Activated T-cell treated with anti-CD3 and anti-CD28 coated beads for 48 hours (primary cell): ENCODE results near the gene MFAP1.
"Not testable (repeated sequence)": the region's sequence is repeated elsewhere in the genome, so short reads cannot be mapped to it uniquely, and the experiment has no call there.

Source experiments
- DNase-seq: peaks from one replicate; pipeline ENCODE4 v3.0.0-alpha.2; 2020; ENCODE audit warnings: low read depth

MFAP1 gene

DNA sequence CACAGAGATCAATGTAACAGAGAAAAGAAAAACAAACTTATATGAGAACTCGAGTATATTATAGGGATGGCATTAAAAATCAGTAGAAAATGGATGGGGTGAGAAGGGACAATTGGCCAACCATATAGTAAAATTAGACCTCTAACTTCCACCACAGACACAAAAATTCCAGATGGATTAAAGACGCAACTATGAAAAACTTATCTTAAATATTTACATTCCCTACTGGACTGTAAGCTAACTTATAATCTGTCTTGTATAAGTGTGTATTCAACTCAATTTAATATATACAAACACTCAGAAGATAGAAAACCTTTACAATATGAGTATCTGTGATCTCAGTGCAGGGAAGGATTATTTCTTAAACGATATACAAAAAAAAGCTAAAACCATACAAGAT lies 3.0 kb downstream of the MFAP1 start:
- no peak for DNase-seq

DNA sequence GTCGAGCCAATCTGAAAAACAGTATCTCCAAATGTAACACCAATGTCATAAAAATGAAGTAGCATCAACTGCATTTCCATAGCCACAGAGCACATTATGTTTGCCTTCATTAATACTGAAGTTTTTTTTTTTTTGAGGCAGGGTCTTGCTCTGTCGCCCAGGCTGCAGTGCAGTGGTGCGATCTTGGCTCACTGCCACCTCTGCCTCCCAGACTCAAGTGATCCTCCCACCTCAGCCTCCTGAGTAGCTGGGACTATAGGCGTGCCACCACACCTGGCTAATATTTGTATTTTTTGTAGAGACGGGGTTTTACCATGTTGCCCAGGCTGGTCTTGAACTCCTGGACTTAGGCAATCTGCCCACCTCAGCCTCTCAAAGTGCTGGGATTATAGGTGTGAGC lies 9.4 kb downstream of the MFAP1 start:
- not testable (repeated sequence) for DNase-seq

DNA sequence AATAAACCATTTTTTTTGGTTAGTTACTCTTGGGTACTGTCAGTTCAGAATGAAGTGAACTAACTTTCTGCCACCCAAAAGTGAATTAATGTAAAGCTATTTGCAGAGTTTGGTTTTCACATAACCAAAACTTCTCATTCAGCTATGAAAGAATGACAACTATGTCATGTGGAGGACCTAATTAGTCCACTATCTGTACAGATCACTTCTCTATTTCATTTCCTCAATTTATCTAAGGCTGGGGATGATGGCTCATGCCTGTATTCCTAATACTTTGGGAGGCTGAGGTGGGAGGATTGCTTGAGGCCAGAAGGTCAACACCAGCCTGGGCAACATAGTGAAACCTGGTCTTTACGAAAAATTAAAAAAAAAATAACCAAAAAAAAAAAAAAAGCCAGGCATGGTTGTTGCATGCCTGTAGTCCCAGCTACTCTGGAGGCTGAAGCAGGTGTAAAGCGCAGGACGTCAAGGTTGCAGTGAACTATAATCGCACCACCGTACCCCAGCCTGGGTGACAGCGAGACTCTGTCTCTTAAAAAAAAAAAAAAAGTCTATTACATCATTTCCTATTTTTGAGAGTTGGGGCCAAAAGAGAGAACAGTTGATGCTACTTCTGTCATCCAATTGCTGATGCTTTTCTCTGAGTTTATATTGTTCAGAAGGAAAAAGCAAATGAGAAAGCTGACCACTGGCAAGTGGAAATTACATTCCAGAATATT lies 15.4 kb downstream of the MFAP1 start:
- DNase-seq: no peak

DNA sequence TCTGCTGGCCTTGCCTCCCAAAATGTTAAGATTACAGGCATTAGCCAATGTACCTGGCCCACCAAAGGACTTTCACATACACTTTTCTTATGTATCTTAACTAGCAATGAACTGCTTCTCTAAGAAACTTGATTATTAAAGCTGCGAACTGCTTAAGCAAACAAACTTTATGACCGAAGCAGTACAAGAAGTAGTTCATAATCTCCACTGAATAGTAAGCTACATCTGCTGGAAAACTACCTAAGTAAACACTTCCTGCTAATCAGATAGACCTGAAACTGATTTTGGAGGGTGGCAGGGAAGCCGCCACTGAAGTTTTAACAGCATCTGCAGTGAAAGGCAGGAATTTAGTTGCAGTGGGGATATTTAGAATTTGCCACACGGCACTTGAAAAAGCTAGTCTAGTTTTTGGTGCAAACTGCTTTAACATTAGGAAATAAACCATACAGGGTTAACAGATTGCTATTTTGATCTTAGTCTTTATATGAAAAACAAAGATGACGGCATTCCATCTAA lies 16.0 kb downstream of the MFAP1 start:
- DNase-seq: no peak

DNA sequence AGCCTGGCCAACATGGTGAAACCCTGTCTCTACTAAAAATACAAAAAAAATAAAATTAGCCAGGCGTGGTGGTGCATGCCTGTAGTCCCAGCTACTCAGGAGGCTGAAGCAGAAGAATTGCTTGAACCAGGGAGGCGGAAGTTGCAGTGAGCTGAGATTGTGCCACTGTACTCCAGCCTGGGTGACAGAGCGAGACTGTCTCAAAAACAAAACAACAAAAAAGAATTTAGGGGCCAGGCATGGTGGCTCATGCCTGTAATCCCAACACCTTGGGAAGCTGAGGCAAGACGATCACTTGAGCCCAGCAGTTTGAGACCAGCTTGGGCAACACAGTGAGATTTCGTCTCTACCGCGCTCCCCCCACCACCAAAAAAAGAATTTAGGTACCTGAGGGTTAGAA lies 21.8 kb downstream of the MFAP1 start:
- DNase-seq: not testable (repeated sequence)

DNA sequence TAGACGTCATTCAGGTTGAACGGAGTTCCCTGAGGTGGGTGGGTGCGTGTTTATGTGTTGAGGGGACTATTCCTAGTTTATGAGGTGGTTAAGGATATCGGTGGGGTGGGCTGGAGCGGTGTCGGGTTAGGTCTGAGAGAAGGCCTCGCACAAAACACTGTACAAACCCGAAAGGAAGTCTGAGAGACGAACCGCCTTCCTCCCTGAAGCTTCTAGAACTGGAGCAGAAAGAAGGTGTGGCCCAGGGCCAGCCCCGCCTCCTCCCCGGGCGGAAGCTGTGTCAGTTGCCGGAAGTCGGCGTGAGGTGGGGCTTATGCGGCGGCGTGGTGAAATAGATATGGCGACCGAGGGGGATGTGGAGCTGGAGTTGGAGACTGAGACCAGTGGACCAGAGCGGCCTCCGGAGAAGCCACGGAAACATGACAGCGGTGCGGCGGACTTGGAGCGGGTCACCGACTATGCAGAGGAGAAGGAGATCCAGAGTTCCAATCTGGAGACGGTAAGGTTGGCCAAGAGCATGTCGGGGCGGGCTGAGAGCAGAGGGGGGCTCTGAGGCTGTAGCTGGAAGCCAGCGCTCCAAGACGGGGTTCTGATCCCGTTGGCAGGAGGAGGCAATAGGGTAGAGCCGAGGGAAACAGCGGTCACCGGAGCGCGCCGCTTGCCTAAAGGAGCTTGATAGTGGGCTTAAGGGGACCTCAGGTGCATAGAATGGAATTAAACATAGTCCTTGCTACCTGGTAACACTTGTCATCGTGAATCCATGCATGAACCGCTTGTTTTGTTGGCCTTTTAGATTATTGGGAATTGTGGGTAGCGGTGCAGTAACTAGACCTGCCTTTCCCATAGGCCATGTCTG lies 24.0 kb downstream of the MFAP1 start, which contains the start of gene HYPK:
HYPK (plus strand) TSS at position 314 of the 856 bp plus-strand sequence; CDS start at position 338, 24 bp downstream.
- peak; percentile 87 for DNase-seq

DNA sequence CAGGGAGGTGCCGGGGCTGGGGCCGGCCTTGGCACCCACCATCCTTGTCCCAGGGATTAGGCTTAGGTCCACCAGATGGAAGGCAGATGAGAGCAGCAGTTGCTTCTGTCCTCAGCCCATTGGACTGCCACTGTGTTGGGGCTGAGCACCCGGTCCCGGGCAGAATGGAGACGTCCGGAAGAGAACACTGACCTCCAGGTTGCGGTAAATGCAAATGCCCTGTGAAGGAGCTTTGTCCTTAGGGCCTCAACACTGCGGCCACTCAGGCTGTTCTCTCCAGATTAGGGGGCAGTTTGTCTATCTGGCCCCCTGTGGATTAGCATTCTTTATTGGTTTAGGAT lies 24.6 kb downstream of the MFAP1 start, which contains the start of gene SERINC4:
SERINC4 (minus strand) TSS at position 276 of the 341 bp plus-strand sequence; CDS start at position 42, 234 bp downstream.
- no peak for DNase-seq

DNA sequence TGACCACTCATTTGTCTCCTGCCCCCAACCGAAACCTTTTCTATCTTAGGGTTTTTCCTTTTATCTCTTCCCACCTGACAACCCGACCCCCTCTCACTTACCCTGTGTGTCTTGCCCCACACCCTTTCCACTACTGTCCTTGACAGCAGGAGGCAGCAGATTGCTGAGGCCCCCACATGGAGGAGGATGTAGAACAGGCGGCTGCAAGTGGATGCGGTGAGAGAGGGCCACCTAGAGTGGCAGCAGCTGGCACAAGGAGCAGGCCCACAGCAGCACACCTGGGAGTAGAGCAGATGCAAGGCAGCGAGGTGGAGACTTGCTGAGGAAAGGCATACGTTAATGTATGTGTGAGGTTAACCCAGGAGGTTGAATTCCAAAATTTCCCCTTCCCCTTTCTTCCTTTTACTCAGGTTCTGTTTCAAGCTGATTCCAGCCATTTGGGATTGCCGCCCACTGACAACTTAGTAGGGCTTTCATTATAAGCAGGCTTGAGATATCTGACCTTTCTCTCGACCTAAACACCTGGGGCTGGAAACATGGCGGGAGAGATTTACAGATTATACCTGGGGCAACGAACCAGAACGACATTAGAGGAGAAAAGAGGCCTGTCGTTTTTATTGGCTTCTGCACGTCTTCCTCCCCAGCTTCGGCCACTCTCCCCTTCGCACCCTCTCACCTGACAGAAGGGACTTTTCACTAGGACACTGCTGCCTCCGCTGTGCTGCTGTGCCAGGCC lies 25.1 kb downstream of the MFAP1 start:
- DNase-seq: no peak

DNA sequence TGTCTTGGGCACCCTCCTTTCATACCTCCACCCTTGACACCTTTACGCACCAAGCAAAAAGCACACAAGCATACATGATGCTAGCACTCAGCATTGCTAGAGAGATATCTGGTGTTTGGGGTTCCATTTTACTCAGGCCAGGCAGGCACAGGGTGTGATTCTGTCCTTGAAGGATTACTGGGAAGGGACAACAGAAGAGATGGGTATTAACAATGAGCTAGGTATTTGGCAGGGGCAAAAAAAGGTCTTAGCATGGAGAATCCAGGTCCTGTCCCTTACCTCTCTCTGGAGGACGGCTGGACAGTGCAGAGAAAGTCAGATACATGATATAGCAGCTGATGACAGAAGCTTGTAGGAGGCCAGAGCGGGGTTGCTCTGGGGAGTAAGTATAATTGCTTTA lies 27.9 kb downstream of the MFAP1 start:
- DNase-seq: no peak

DNA sequence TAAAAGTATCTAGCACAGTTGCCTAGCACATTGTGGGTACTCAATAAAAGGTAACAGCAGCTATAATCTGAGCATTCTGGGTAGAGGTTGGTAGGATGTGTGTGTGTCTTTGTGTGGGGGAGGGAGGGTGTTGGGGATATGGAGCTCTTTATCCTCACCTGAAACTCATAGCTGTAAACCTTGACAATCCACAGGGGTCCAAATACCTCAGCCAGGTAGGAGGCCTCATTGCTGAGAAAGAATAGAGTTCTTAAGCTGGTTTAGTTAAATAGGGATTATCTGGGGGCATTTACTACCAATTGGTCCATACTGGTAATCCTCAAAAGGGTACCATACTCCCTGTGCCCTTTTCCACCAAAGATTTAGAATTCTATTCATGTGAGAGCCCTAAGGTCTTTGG lies 28.5 kb downstream of the MFAP1 start:
- DNase-seq: no peak

DNA sequence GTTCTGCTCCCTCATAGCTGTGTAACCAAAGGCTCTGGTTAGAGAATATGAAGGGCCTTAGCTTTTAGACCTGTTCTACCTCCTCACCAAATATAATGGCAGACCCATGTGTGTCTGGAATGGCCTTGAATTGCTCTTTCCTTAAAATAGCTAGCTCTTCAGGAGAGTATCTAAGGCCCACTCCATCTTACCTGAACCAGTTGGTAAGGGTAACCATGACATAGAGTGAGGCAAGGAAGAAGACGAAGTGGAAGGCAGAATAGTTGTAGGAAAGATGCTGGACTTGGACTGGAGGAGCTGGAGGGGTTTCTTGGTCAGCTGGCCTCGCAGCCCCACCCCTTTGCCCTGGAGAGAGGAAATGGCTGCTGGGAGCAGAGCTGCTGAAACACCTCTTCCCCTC lies 29.3 kb downstream of the MFAP1 start:
- no peak for DNase-seq

DNA sequence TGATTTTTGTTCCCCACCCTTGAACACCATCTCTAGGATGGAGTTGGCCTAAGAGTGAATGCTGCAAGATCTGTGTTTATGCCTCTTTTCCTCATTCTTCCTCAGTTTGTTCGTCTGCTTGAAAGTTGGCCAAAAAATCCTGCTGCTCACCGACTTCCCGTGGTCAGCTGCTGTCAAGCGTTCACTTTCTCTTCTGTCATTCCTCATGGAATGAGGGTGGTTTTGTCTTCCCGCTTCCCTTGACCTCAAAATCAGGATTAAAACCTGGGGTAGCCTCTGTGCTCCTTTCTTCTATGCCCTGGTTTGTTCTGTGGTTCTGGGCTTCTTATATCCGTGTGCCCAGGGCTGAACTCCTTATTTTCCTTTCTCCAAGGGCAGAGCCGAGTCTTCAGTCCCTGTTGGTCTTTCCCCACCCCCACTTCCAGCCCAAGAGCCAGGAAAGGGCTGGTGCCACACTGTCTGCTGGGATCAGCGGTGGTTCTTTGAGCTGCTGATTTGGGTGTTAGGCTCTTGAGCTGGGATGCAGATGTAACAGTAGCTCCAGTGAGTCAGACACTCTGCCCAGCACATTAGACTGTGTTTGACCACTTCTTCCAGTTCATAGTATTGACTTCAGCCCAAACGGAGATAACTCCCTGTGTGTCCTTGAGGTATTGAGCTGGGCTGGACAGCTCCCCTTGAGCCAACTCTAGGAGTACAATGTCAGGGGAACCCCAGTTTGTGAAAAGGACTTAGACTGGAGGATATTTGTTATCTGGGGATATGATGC lies 30.0 kb downstream of the MFAP1 start:
- DNase-seq: no peak

DNA sequence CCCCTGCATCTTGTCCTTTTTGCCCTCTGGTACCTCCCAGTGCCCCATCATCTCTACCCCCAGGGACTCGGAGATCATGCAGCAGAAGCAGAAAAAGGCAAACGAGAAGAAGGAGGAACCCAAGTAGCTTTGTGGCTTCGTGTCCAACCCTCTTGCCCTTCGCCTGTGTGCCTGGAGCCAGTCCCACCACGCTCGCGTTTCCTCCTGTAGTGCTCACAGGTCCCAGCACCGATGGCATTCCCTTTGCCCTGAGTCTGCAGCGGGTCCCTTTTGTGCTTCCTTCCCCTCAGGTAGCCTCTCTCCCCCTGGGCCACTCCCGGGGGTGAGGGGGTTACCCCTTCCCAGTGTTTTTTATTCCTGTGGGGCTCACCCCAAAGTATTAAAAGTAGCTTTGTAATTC lies 30.8 kb downstream of the MFAP1 start:
- no peak for DNase-seq

DNA sequence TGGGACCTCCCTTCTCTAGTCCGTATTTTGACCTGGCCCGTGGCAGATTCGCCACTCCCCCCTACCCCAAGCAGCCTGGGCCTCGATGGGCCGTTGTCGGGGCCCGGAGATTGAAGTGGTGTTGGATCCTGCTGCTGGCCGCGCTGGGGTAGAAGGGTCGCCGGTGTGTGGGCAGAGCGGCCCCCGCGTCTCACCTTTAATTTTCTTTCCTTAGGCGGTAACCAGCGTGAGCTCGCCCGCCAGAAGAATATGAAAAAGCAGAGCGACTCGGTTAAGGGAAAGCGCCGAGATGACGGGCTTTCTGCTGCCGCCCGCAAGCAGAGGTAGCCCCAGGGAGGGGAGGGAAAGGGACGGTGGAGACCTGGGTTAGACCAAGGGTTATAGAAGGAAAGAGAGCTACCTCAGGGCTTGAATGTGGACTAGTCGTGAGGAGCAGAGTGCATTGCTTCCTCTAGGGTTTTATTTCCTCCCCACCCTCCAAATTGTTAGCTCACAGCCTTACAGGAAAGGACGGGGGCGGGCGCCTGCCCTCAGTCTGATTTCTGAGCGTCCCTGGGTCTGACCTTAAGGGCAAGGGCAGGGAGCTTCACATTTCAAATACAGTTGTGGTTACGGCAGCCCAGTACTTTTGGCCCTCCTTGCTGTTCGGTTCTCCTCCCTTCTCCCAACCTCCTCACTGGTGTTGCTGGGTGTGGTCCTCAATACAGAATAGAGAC lies 31.6 kb downstream of the MFAP1 start:
- DNase-seq: no peak

DNA sequence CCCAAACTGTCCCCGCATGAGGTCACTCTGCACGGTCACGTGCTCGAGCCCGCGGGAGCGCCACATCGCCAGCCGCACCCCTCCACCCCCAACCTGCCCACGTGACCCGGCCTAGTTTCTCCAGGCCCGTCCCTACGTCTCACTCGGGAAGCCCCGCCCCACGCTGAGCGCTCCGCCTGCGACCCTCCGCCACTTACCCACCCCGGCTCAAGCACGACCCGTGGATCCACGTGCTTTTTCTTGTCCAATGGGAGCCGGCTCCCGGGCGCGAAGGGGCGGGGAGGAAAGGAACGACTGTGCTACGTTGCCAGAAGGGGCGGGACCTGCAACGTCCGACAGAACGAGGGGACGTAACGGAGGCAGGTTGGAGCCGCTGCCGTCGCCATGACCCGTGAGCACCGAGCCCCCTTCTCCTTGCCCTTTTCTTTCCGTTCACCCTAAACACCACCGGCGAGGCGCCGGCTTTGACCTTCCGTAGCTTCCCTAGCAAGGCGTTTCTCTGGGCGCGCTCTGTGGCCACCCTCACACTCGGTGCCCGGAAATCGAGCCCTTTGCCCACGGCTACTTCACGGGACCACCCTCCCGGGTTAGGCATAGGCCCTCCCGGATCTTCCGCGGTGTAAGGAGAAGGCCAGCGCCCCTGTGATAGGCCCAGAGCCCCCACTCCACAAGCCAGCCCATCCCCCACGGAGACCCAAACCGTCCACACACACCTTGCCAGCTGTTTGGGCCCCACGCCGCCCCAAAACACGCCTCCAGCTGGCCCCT lies 32.3 kb downstream of the MFAP1 start, which contains the start of gene SERF2:
SERF2 (plus strand) TSS at position 328 of the 768 bp plus-strand sequence; CDS start at position 385, 57 bp downstream.
- DNase-seq: peak; percentile 100

DNA sequence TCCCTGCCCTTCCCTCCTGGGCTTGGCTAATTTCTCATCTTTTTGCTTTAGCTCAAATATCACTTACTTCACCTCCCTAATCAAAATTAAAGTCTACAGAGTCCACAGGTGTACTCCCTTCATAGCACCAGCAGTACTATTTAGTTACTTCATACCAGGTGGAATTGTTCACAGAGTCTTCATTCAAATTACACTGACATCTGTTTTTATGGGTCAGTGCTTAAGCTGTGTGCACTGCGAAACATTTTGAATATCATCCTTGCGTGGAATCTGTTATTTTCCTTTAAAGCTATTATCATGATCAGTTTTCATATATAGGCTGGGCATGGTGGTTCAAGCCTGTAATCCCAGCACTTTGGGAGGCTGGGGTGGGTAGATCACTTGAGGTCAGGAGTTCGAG lies 35.1 kb downstream of the MFAP1 start:
- no peak for DNase-seq

DNA sequence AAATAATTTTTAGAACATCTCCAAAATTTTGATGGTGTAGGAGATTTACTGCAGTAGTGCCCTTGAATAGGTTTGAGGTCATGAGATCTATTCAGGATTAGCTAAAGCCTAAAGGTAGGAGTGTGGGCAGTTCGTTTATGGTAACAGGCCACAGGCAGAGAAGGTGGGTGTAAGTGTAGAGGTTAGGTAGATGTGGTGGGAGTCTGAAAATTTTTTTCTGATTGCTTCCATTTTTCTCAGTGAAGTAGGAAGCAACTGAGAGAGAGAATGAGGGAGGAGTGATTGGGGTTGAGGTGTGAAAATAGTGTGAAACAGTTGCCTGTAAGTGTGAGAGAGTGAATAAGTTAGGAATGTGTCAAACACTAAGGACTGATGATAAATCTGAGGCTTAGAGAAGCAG lies 45.5 kb downstream of the MFAP1 start:
- no peak for DNase-seq

DNA sequence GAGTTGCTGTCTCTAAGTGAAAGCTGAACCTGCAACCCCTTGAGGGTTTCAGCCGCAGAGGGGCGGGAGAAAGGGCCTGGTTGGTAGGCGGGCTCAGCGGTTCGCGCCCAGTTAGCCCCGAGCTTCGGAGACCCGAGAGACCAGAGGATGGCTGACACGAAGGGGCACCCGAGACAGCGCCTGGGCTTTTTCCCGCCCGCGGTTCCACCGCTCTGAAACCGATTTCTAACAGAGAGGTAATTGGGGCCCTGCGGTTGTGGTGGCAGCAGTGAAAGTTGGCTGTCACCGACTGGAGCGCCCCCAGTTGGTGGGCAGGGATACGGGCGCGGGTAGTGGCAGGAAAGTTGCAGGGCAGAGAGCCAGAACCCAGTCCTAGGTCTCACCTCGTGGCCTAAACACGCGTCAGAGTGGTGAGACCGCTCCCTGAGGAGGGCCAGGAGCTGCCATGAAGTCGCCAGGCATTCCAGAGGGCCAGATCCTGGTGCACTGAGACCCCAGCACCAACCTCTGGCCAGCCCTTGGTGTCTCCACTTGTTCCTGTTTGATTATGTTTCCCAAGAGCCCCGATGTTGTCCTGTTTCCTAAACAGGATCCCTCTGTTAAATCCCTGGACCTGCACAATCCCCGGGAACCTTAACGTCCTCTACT lies 47.1 kb downstream of the MFAP1 start:
- peak; percentile 88 for DNase-seq

DNA sequence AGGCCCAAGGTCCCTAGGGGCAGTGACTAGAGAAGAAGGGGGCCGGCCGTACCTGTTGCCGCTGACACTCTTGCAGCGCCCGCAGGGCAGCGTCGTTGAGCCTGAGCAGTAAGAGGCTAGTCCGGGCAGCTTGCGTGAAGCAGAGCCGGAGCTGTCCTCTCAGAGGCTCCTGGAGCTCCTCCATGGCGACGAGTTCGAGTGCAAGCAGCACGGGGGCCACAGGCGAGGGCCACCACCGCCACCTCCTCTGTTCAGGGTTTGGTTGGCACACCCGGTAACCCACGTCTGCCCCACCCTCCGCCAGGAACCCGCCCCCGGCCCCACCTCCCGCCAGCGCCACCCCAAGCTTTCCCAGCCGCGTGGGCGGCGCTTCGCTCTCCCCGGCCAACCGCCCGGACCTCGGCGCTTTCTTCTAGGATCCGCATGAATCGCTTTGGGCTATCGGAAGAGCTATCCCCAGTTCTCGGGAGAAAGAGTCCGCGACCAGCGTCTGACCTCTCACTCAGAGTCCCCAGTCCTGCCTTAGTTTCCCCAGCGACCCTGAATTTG lies 47.7 kb downstream of the MFAP1 start, which contains the start of gene ELL3:
ELL3 (minus strand) TSS at position 249 of the 549 bp plus-strand sequence; CDS start at position 184, 65 bp downstream.
- peak; percentile 76 for DNase-seq
